HEK293 (cell line): ENCODE measurements around the gene CITED1.

Experiments used
- CTCF ChIA-PET: fragments of 350-600 bp; formaldehyde crosslinking; extraction: SDS; loops from one replicate; lab custom pipeline; 2021; ENCODE audit warnings: antibody characterized with exemption; lab: Yijun Ruan, JAX
- POLR2A ChIA-PET: fragments of 300-600 bp; formaldehyde crosslinking; extraction: SDS; loops from one replicate; lab custom pipeline; 2020; ENCODE audit warnings: antibody characterized with exemption, inconsistent platforms; lab: Yijun Ruan, JAX
- H3K27ac ChIP-seq: fragments of 200-500 bp; sonication (Bioruptor generic); 2 replicates; pipeline ENCODE4 v1.5.1; 2014; ENCODE audit warnings: low read depth, low read length, control low read depth, inconsistent platforms; ENCODE audit errors: extremely low read depth
- H3K36me3 ChIP-seq, 2 experiments: fragments of 200-500 bp in 1 of 2; sonication (Bioruptor generic) in 1 of 2; 1 replicate in 1 of 2; 2 replicates in 1 of 2; pipeline ENCODE4 v1.5.1; 2014 to 2017; ENCODE audit warnings: inconsistent platforms in 2 of 2, low read length in 2 of 2; ENCODE audit not compliant: control insufficient read depth in 2 of 2, insufficient read depth in 1 of 2
- H3K4me1 ChIP-seq: fragments of 200-500 bp; sonication (Bioruptor generic); 2 replicates; pipeline ENCODE4 v1.5.1; 2014; ENCODE audit warnings: mild to moderate bottlenecking, low read length, inconsistent platforms; ENCODE audit not compliant: control insufficient read depth, insufficient read depth
- H3K4me3 ChIP-seq: 2 replicates; pipeline ENCODE4 v1.5.1; 2011; ENCODE audit warnings: low read depth, mild to moderate bottlenecking, control low read depth, low read length, moderate library complexity
- H3K9me3 ChIP-seq: fragments of 200-500 bp; sonication (Bioruptor generic); 2 replicates; pipeline ENCODE4 v1.5.1; 2014; ENCODE audit warnings: low read depth, low read length, inconsistent platforms; ENCODE audit not compliant: control insufficient read depth, insufficient read depth
- FEZF1 ChIP-seq: fragments of 450-650 bp; formaldehyde crosslinking; IDR thresholded peaks from 2 replicates; pipeline ENCODE4 v1.5.1; 2016; ENCODE audit warnings: missing biosample characterization, missing genetic modification characterization
- KLF1 ChIP-seq: fragments of 450-650 bp; formaldehyde crosslinking; IDR thresholded peaks from 2 replicates; pipeline ENCODE4 v1.5.1; 2016; ENCODE audit warnings: missing biosample characterization, missing genetic modification characterization
- KLF16 ChIP-seq: fragments of 450-650 bp; formaldehyde crosslinking; IDR thresholded peaks from 2 replicates; pipeline ENCODE4 v1.5.1; 2017; ENCODE audit warnings: missing biosample characterization, missing genetic modification characterization
- MZF1 ChIP-seq: fragments of 450-650 bp; formaldehyde crosslinking; IDR thresholded peaks from 2 replicates; pipeline ENCODE4 v1.5.1; 2017; ENCODE audit warnings: missing biosample characterization, missing genetic modification characterization, borderline replicate concordance
- WT1 ChIP-seq: fragments of 450-650 bp; formaldehyde crosslinking; IDR thresholded peaks from 2 replicates; pipeline ENCODE4 v1.5.1; 2016; ENCODE audit warnings: missing biosample characterization, missing genetic modification characterization
- YY2 ChIP-seq: fragments of 450-650 bp; formaldehyde crosslinking; IDR thresholded peaks from 2 replicates; pipeline ENCODE4 v1.5.1; 2016; ENCODE audit warnings: missing biosample characterization, missing genetic modification characterization
- ZNF10 ChIP-seq: fragments of 450-650 bp; formaldehyde crosslinking; IDR thresholded peaks from 2 replicates; pipeline ENCODE4 v1.5.1; 2017; ENCODE audit warnings: missing biosample characterization, missing genetic modification characterization
- ZNF140 ChIP-seq: fragments of 450-650 bp; formaldehyde crosslinking; IDR thresholded peaks from 2 replicates; pipeline ENCODE4 v1.5.1; 2016; ENCODE audit warnings: missing biosample characterization, missing genetic modification characterization
- ZNF155 ChIP-seq: fragments of 450-650 bp; formaldehyde crosslinking; IDR thresholded peaks from 2 replicates; pipeline ENCODE4 v1.5.1; 2016; ENCODE audit warnings: missing biosample characterization, missing genetic modification characterization
- ZNF184 ChIP-seq: fragments of 450-650 bp; IDR thresholded peaks from 2 replicates; pipeline ENCODE4 v1.5.1; 2018; ENCODE audit warnings: missing biosample characterization, mild to moderate bottlenecking, missing genetic modification characterization
- ZNF211 ChIP-seq: fragments of 450-650 bp; formaldehyde crosslinking; IDR thresholded peaks from 2 replicates; pipeline ENCODE4 v1.5.1; 2016; ENCODE audit warnings: low read depth, missing biosample characterization, missing genetic modification characterization
- ZNF248 ChIP-seq: fragments of 450-650 bp; formaldehyde crosslinking; IDR thresholded peaks from 2 replicates; pipeline ENCODE4 v1.5.1; 2017; ENCODE audit warnings: missing biosample characterization, missing genetic modification characterization
- ZNF266 ChIP-seq: fragments of 450-650 bp; formaldehyde crosslinking; IDR thresholded peaks from 2 replicates; pipeline ENCODE4 v1.5.1; 2016; ENCODE audit warnings: missing biosample characterization, missing genetic modification characterization, low read depth
- ZNF292 ChIP-seq: fragments of 450-650 bp; formaldehyde crosslinking; IDR thresholded peaks from 2 replicates; pipeline ENCODE4 v1.5.1; 2016; ENCODE audit warnings: low read depth, missing biosample characterization, missing genetic modification characterization, borderline replicate concordance
- ZNF37A ChIP-seq: fragments of 450-650 bp; IDR thresholded peaks from 2 replicates; pipeline ENCODE4 v1.5.1; 2018; ENCODE audit warnings: missing biosample characterization, missing genetic modification characterization
- ZNF510 ChIP-seq: fragments of 450-650 bp; formaldehyde crosslinking; IDR thresholded peaks from 2 replicates; pipeline ENCODE4 v1.5.1; 2018; ENCODE audit warnings: mild to moderate bottlenecking, missing genetic modification characterization, missing biosample characterization; ENCODE audit not compliant: insufficient replicate concordance
- ZNF544 ChIP-seq: fragments of 450-650 bp; formaldehyde crosslinking; IDR thresholded peaks from 2 replicates; pipeline ENCODE4 v1.5.0; 2017; ENCODE audit warnings: missing biosample characterization, missing genetic modification characterization
- ZNF555 ChIP-seq: fragments of 450-650 bp; formaldehyde crosslinking; conservative IDR thresholded peaks from 2 replicates; pipeline ENCODE4 v1.5.1; 2017; ENCODE audit warnings: missing biosample characterization, mild to moderate bottlenecking, missing genetic modification characterization, inconsistent platforms
- ZNF560 ChIP-seq: fragments of 450-650 bp; formaldehyde crosslinking; IDR thresholded peaks from 2 replicates; pipeline ENCODE4 v1.5.1; 2017; ENCODE audit warnings: missing biosample characterization, missing genetic modification characterization, borderline replicate concordance
- ZNF664 ChIP-seq: fragments of 450-650 bp; formaldehyde crosslinking; IDR thresholded peaks from 2 replicates; pipeline ENCODE4 v1.5.1; 2016; ENCODE audit warnings: missing biosample characterization, missing genetic modification characterization
- ZSCAN16 ChIP-seq: fragments of 450-650 bp; formaldehyde crosslinking; IDR thresholded peaks from 2 replicates; pipeline ENCODE4 v1.5.1; 2016; ENCODE audit warnings: missing biosample characterization, missing genetic modification characterization
- TF ChIP-seq, protein P1 (sequence below): fragments of 450-650 bp; formaldehyde crosslinking; IDR thresholded peaks from 2 replicates; pipeline ENCODE4 v1.5.1; 2017; ENCODE audit warnings: missing biosample characterization, mild to moderate bottlenecking, missing genetic modification characterization, moderate library complexity
- TF ChIP-seq, protein P2 (sequence below): fragments of 450-650 bp; IDR thresholded peaks from 2 replicates; pipeline ENCODE4 v1.5.1; 2018; ENCODE audit warnings: missing biosample characterization, mild to moderate bottlenecking, missing genetic modification characterization
- TF ChIP-seq, protein P3 (sequence below): fragments of 450-650 bp; formaldehyde crosslinking; IDR thresholded peaks from 2 replicates; pipeline ENCODE4 v1.5.1; 2016; ENCODE audit warnings: missing biosample characterization, missing genetic modification characterization
- TF ChIP-seq, protein P4 (sequence below): fragments of 450-650 bp; formaldehyde crosslinking; IDR thresholded peaks from 2 replicates; pipeline ENCODE4 v1.5.1; 2016; ENCODE audit warnings: missing biosample characterization, missing genetic modification characterization, low read depth

CITED1 gene

DNA sequence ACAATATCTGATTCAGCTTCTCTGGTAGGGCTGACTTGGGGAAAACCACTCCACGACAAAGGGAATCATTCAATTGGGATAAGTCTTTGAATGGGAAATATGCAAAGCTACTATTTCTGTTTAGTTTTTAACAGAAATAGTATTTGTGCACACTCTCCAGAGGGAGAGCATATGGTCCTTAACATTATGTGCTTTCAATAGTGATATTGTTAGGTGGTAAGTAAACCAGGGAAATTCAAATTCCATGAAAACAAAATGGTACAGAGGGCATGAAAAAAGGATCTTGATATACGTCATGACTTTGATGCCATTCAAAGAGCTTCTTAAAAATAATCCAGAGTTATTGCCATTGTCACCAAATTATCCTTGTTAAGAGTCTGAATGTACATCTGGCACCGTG is 47.1 kb upstream of the CITED1 start:
- no peak overlapping the region for H3K4me3 ChIP-seq
- TF ChIP-seq, protein P1, sequence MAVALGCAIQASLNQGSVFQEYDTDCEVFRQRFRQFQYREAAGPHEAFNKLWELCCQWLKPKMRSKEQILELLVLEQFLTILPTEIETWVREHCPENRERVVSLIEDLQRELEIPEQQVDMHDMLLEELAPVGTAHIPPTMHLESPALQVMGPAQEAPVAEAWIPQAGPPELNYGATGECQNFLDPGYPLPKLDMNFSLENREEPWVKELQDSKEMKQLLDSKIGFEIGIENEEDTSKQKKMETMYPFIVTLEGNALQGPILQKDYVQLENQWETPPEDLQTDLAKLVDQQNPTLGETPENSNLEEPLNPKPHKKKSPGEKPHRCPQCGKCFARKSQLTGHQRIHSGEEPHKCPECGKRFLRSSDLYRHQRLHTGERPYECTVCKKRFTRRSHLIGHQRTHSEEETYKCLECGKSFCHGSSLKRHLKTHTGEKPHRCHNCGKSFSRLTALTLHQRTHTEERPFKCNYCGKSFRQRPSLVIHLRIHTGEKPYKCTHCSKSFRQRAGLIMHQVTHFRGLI (tag by site-specific recombination): no peak
- peaks cover 0 to 5% of the 10 kb centered on the region in 2 experiments; a peak in 2 of 3 replicates for H3K36me3 ChIP-seq
- H3K4me1 ChIP-seq: no peaks in the 10 kb centered on the region; the same call in 1 of the 2 replicates
- H3K27ac ChIP-seq: no peak overlapping the region
- CTCF ChIA-PET: interaction anchor here (0.7 kb wide), 1 partner anchor 107 kb away, joined by 3 read pairs; no protein-coding TSS in a partner anchor
- POLR2A ChIA-PET: no interaction called here
- H3K9me3 ChIP-seq: no peaks in the 10 kb centered on the region

DNA sequence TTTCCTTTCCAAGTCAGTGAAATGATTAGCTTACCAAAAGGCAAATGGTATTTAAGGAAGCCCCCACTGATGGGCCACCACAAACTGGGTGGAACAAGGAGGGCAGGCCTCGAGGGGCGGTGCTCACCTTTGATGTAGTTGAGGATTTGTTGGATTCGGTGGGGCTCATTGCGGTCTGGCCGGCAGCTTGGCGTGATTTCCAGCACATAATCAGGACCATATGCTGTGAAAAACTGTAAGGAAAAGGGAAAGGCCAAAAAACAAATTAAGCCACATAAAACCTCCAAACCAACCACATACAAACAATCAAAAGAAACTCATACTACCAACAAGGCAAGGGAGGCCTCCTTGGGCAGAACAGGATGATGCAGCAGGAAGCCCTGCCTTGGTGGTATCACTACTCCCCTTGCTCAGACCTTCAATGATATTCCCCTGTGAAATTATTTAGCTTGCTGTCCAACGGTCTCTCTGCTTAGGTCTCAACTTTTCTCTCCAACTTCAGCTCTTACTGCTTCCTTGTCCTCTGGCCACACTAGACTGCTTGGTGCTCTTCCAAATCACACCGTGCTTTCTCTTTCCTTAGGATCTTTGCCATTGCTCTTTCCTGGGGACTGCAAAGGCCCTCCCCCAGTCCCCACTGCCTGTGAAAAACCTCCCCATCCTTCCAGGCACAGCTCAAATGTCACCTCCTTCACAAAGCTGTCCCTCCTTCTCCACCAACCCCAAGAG is 46.1 kb upstream of the CITED1 start:
- ChIA-PET CTCF (interaction anchor here (0.7 kb wide), 1 partner anchor 106 kb away, joined by 3 read pairs; no protein-coding TSS in a partner anchor), POLR2A (no interaction called here)
- Histone ChIP-seq H3K27ac (no peak overlapping the region), H3K4me3 (no peak overlapping the region), H3K4me1 (no peaks in the 10 kb centered on the region; the same call in 1 of the 2 replicates), H3K36me3 (peaks cover 0 to 5% of the 10 kb centered on the region in 2 experiments; a peak in 2 of 3 replicates), H3K9me3 (no peaks in the 10 kb centered on the region)
- TF ChIP-seq ZNF211 (tag by site-specific recombination): no peak
- TF ChIP-seq, protein P2, sequence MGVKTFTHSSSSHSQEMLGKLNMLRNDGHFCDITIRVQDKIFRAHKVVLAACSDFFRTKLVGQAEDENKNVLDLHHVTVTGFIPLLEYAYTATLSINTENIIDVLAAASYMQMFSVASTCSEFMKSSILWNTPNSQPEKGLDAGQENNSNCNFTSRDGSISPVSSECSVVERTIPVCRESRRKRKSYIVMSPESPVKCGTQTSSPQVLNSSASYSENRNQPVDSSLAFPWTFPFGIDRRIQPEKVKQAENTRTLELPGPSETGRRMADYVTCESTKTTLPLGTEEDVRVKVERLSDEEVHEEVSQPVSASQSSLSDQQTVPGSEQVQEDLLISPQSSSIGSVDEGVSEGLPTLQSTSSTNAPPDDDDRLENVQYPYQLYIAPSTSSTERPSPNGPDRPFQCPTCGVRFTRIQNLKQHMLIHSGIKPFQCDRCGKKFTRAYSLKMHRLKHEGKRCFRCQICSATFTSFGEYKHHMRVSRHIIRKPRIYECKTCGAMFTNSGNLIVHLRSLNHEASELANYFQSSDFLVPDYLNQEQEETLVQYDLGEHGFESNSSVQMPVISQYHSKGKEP (tag by site-specific recombination): no peak
- TF ChIP-seq ZNF555: no peak
- TF ChIP-seq ZSCAN16 (tag by site-specific recombination): no peak
- no peak for TF ChIP-seq WT1 (tag by site-specific recombination)
- no peak for TF ChIP-seq YY2 (tag by site-specific recombination)
- no peak for TF ChIP-seq ZNF184 (tag by site-specific recombination)
- TF ChIP-seq MZF1 (tag by site-specific recombination): no peak
- no peak for TF ChIP-seq ZNF544 (tag by site-specific recombination)
- no peak for TF ChIP-seq ZNF155 (tag by site-specific recombination)
- no peak for TF ChIP-seq ZNF37A (tag by site-specific recombination)
- TF ChIP-seq ZNF140 (tag by site-specific recombination): no peak
- TF ChIP-seq KLF1 (tag by site-specific recombination): no peak
- TF ChIP-seq, protein P3, sequence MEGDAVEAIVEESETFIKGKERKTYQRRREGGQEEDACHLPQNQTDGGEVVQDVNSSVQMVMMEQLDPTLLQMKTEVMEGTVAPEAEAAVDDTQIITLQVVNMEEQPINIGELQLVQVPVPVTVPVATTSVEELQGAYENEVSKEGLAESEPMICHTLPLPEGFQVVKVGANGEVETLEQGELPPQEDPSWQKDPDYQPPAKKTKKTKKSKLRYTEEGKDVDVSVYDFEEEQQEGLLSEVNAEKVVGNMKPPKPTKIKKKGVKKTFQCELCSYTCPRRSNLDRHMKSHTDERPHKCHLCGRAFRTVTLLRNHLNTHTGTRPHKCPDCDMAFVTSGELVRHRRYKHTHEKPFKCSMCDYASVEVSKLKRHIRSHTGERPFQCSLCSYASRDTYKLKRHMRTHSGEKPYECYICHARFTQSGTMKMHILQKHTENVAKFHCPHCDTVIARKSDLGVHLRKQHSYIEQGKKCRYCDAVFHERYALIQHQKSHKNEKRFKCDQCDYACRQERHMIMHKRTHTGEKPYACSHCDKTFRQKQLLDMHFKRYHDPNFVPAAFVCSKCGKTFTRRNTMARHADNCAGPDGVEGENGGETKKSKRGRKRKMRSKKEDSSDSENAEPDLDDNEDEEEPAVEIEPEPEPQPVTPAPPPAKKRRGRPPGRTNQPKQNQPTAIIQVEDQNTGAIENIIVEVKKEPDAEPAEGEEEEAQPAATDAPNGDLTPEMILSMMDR (tag by site-specific recombination): no peak
- no peak for TF ChIP-seq ZNF292 (tag by site-specific recombination)

DNA sequence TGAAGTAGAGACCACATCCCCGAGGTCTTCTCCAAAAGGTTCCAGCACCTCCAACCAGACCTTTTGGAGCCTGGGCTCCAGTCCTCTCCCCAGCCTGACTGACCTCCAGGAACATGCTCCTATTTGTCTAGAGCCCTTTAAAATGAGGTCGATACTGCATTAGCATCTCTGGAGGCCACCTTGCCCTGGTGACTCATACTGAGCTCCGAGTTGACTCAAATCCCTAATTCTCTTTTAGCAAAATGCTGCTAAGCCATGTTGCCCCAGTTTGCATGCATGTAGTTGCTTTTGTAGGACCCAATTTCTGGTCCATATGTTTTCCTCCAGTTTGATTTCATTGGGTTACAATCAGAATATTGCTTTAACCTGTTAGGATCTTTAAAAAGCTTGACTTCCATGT is 43.5 kb upstream of the CITED1 start:
- no peaks in the 10 kb centered on the region for H3K9me3 ChIP-seq
- peaks cover 0 to 5% of the 10 kb centered on the region in 2 experiments; a peak in 2 of 3 replicates for H3K36me3 ChIP-seq
- no peak overlapping the region for H3K27ac ChIP-seq
- ChIA-PET CTCF (interaction anchor here (0.6 kb wide), 1 partner anchor 56 kb away, joined by 3 read pairs; no protein-coding TSS in a partner anchor), POLR2A (interaction anchor here (0.6 kb wide), 1 partner anchor 19 kb away, joined by 4 read pairs; no protein-coding TSS in a partner anchor)
- no peaks in the 10 kb centered on the region; the same call in 1 of the 2 replicates for H3K4me1 ChIP-seq
- no peak overlapping the region for H3K4me3 ChIP-seq
- TF ChIP-seq ZNF10 (no peak), ZNF560 (tag by site-specific recombination) (no peak), ZNF664 (tag by site-specific recombination) (no peak), ZNF510 (tag by site-specific recombination) (no peak), FEZF1 (tag by site-specific recombination) (no peak), ZNF248 (tag by site-specific recombination) (no peak), KLF16 (tag by site-specific recombination) (no peak), ZNF266 (tag by site-specific recombination) (no peak)
- TF ChIP-seq, protein P4, sequence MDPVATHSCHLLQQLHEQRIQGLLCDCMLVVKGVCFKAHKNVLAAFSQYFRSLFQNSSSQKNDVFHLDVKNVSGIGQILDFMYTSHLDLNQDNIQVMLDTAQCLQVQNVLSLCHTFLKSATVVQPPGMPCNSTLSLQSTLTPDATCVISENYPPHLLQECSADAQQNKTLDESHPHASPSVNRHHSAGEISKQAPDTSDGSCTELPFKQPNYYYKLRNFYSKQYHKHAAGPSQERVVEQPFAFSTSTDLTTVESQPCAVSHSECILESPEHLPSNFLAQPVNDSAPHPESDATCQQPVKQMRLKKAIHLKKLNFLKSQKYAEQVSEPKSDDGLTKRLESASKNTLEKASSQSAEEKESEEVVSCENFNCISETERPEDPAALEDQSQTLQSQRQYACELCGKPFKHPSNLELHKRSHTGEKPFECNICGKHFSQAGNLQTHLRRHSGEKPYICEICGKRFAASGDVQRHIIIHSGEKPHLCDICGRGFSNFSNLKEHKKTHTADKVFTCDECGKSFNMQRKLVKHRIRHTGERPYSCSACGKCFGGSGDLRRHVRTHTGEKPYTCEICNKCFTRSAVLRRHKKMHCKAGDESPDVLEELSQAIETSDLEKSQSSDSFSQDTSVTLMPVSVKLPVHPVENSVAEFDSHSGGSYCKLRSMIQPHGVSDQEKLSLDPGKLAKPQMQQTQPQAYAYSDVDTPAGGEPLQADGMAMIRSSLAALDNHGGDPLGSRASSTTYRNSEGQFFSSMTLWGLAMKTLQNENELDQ (tag by site-specific recombination): no peak
